Mammary epithelial cell (primary cell): ENCODE measurements around the gene HS6ST2.

ENCODE experiments used
- CTCF ChIP-seq, 2 donors: IDR thresholded peaks in 1 of 2; conservative IDR thresholded peaks in 1 of 2; 2 replicates each; pipeline ENCODE4 v1.5.1; 2011 to 2012; ENCODE audit warnings: inconsistent platforms in 2 of 2, low read length in 2 of 2, mild to moderate bottlenecking in 2 of 2, control low read depth in 1 of 2, low read depth in 1 of 2; ENCODE audit not compliant: insufficient read depth in 1 of 2; ENCODE audit errors: extremely low read depth in 1 of 2
- EZH2 ChIP-seq: IDR thresholded peaks from 2 replicates; pipeline ENCODE4 v1.6.1; 2012; ENCODE audit warnings: low read length, inconsistent platforms, borderline replicate concordance

- TF ChIP-seq CTCF (conservative IDR thresholded peaks at IDR 0.05 in 1 of 2, IDR thresholded peaks at IDR 0.05 in 1 of 2; ENCODE audit: extremely low read depth in 1 of 2, insufficient read depth in 1 of 2, low read depth in 1 of 2, low read length in 2 of 2) (no peak), EZH2 (no peak)
These were observed 285.1 kb downstream of the HS6ST2 start for GRCh38 chrX:132673331-132673730.
